Thoracic aorta (tissue), 2 donors: ENCODE measurements around the gene PSEN2. TPM values are rescaled to one million over a fixed set of nuclear protein-coding genes. Genes with fewer than 3 reads are reported as not detected.

Experiments
- ATAC-seq: fragments of 150-250 bp; one replicate; pipeline ENCODE4 v1.8.0; 2017; ENCODE audit warnings: low read depth; ENCODE audit not compliant: insufficient number of reproducible peaks, low FRiP score
- DNase-seq: peaks from one replicate; pipeline ENCODE4 v3.0.0-alpha.2; 2020; ENCODE audit warnings: low spot score
- H3K27ac ChIP-seq, 2 donors: fragments of 200-600 bp; sonication (generic); 1 replicate in 1 of 2; 2 replicates in 1 of 2; pipeline ENCODE4 v1.5.1; 2016; ENCODE audit warnings: mild to moderate bottlenecking in 2 of 2, moderate library complexity in 2 of 2
- H3K27me3 ChIP-seq: fragments of 200-600 bp; sonication (generic); replicated peaks from 2 replicates; pipeline ENCODE4 v1.6.0; 2016; ENCODE audit warnings: mild to moderate bottlenecking; ENCODE audit not compliant: insufficient read depth
- H3K36me3 ChIP-seq: fragments of 200-600 bp; sonication (generic); one replicate; pipeline ENCODE4 v1.5.1; 2016
- H3K4me1 ChIP-seq, 2 donors: fragments of 200-600 bp; sonication (generic); 1 replicate in 1 of 2; 2 replicates in 1 of 2; pipeline versions ENCODE4 v1.5.1 to v1.6.0; 2016; ENCODE audit warnings: low read depth in 2 of 2, mild to moderate bottlenecking in 1 of 2; ENCODE audit not compliant: control insufficient read depth in 1 of 2
- H3K4me3 ChIP-seq: fragments of 200-600 bp; sonication (generic); 2 replicates; pipeline ENCODE4 v1.5.1; 2016; ENCODE audit warnings: mild to moderate bottlenecking
- H3K9me3 ChIP-seq: fragments of 200-600 bp; sonication (generic); 2 replicates; pipeline ENCODE4 v1.5.1; 2016
- CTCF ChIP-seq: fragments of 200-600 bp; sonication (generic); IDR thresholded peaks from one replicate; pipeline ENCODE4 v1.5.1; 2019; ENCODE audit warnings: antibody characterized with exemption
- total RNA-seq, 2 donors: library from RNA; depleted of rRNA; stranded (reverse); fragments of >200 nt; gene quantifications; one replicate each; pipeline versions ENCODE4 v1.1.0 to v1.2.3, GENCODE V29; 2016

Gene PSEN2
- total RNA-seq, 2 donors from 2014 or later = 22.2 to 52.1 TPM

GRCh38 chr1:226908419-226908818, 38.0 kb downstream of the PSEN2 start:
- DNase-seq = no peak
- peaks cover 13% of the 10 kb centered on the region for H3K36me3 ChIP-seq
- TF ChIP-seq CTCF = no peak
- no peak for ATAC-seq
- H3K9me3 ChIP-seq = no peaks in the 10 kb centered on the region
- no peak overlapping the region for H3K4me3 ChIP-seq
- no peaks in the 10 kb centered on the region for H3K27me3 ChIP-seq
- no peaks in the 10 kb centered on the region for H3K4me1 ChIP-seq
- no peak overlapping the region for H3K27ac ChIP-seq

DNA sequence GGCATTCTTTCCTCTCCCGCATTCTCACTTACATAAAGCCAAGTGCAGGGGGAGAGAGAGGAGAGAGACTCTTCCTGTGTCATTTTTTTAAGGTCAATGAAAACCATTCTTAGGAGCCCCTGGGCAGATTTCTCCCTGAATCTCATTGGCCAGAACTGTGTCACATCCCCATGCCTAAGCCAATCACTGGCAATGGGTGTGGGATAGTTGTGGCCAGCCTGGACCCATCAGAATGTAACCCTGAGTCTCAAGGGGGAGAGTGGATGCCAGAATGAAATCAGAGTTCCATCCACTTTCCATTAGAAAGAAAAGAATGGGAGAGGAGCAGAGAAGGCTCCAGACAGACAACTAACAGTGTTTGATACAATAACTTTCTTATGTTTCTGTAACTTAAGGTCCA, 38.5 kb downstream of the PSEN2 start:
- no peak for TF ChIP-seq CTCF
- Histone ChIP-seq H3K36me3 (peaks cover 13% of the 10 kb centered on the region), H3K4me3 (no peak overlapping the region), H3K9me3 (no peaks in the 10 kb centered on the region), H3K27ac (no peak overlapping the region), H3K4me1 (no peaks in the 10 kb centered on the region), H3K27me3 (no peaks in the 10 kb centered on the region)
- ATAC-seq (no peak), DNase-seq (no peak)

GRCh38 chr1:226912587-226913176, 42.3 kb downstream of the PSEN2 start:
- ATAC-seq = no peak
- Histone ChIP-seq H3K27ac (no peak overlapping the region), H3K4me3 (no peak overlapping the region), H3K27me3 (no peaks in the 10 kb centered on the region), H3K9me3 (no peaks in the 10 kb centered on the region), H3K4me1 (no peaks in the 10 kb centered on the region), H3K36me3 (peaks cover 9% of the 10 kb centered on the region)
- TF ChIP-seq CTCF = peak; percentile 40
- no peak for DNase-seq

GRCh38 chr1:226915672-226915995, 45.2 kb downstream of the PSEN2 start:
- ATAC-seq (no peak), DNase-seq (no peak)
- peaks cover 4% of the 10 kb centered on the region for H3K36me3 ChIP-seq
- no peaks in the 10 kb centered on the region for H3K4me1 ChIP-seq
- H3K4me3 ChIP-seq = no peak overlapping the region
- TF ChIP-seq CTCF = no peak
- no peak overlapping the region for H3K27ac ChIP-seq
- no peaks in the 10 kb centered on the region for H3K9me3 ChIP-seq
- H3K27me3 ChIP-seq = no peaks in the 10 kb centered on the region

DNA sequence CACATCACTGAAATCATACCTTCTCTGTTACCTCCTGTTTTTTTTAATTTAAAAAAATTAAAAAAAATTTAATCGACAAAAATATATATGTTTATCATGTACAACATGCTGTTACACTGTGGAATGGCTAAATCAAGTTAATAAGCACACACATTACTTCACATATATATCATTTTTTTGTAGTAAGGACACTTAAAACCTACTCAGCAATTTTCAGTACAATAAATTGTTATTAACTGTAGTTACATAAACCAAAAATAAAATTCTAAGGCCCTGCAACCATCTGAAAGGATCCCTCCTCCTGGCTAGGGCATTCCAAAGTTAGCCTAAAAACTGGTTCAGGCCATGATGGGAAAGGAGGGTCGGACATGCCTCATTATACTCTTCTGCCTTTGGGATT, 46.1 kb downstream of the PSEN2 start:
- no peaks in the 10 kb centered on the region for H3K9me3 ChIP-seq
- no peaks in the 10 kb centered on the region for H3K4me1 ChIP-seq
- H3K27me3 ChIP-seq = no peaks in the 10 kb centered on the region
- no peak overlapping the region for H3K27ac ChIP-seq
- DNase-seq (no peak), ATAC-seq (no peak)
- H3K4me3 ChIP-seq = no peak overlapping the region
- TF ChIP-seq CTCF = no peak
- no peaks in the 10 kb centered on the region for H3K36me3 ChIP-seq
